HG03066 (cell line): ENCODE data around the gene SCAMP1.
A peak's percentile ranks its signal among the peaks of the same experiment; 100 is the strongest.
"Not testable (repeated sequence)": the region's sequence is repeated elsewhere in the genome, so short reads cannot be mapped to it uniquely, and the experiment has no call there.

Experiments used
- ATAC-seq: cut with Tn5 transposase; IDR thresholded peaks from one replicate; pipeline ENCODE4 v1.9.1; 2021; ENCODE audit warnings: low read depth; ENCODE audit not compliant: unreplicated experiment

SCAMP1 gene

GRCh38 chr5:78360924-78361630, 660 bp downstream of the SCAMP1 start:
- peak; percentile 38 for ATAC-seq

DNA sequence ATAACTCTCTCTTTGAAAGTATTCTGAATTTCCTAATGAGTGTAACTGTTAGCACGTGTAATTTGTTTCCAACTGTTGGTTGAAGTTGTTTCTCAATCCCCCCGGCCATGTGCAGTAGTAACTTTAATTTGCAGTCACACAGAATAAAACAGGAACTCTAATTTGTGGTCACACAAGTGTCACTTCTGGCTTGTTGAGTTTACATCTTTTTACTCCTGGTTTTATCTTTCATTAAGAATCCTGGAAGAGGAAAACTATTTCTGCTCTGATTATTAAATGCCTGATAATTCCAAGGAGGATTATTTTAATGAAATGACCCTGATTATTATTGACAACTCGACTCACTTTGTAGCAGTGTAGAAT, 1.2 kb downstream of the SCAMP1 start:
- ATAC-seq, result no peak

GRCh38 chr5:78362220-78362619, 1.8 kb downstream of the SCAMP1 start:
- ATAC-seq, result no peak

DNA sequence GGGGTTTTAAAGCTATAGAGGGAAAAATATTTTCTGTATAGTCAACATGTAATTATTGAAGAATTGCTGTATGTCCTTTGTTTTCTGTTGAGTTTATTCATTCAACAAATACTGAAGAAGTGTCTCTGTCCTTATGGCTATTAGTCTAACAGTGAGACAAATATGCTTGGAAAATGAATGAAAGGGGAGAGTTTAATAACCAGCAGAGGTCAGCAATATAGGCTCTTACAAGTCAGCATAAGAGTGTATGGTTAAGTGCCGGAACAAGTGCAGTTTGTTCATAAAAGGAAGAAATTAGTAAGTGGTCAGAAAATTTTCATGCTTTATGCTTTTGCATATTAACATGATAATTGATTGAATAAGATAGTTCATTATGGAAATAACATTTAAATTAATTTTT, 3.6 kb downstream of the SCAMP1 start:
- no peak for ATAC-seq

- ATAC-seq, result no peak
Measured at GRCh38 chr5:78367318-78367991, 7.0 kb downstream of the SCAMP1 start.

DNA sequence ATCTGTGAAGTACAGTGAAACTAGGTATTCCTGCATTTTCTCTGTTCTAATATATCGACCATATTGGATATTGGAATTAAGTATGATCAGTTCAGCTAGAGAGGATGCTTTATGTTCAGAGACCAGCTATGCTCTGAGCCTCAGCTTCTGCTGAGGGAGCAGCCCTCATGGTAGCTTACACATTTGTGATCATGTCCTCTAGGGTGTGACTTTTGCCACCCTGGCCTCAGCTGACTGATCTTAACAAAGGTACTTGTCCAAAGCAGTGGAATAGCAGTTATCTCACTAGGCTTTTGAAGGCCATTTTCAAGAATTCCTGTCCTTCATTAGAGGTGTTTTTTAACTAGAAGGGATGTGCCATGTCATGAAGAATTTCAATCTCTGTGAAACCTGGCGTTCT, 9.3 kb downstream of the SCAMP1 start:
- ATAC-seq, result no peak

- ATAC-seq, result no peak
Measured at GRCh38 chr5:78373231-78373630, 12.8 kb downstream of the SCAMP1 start.

GRCh38 chr5:78376315-78376714, 15.9 kb downstream of the SCAMP1 start:
- ATAC-seq, result no peak

DNA sequence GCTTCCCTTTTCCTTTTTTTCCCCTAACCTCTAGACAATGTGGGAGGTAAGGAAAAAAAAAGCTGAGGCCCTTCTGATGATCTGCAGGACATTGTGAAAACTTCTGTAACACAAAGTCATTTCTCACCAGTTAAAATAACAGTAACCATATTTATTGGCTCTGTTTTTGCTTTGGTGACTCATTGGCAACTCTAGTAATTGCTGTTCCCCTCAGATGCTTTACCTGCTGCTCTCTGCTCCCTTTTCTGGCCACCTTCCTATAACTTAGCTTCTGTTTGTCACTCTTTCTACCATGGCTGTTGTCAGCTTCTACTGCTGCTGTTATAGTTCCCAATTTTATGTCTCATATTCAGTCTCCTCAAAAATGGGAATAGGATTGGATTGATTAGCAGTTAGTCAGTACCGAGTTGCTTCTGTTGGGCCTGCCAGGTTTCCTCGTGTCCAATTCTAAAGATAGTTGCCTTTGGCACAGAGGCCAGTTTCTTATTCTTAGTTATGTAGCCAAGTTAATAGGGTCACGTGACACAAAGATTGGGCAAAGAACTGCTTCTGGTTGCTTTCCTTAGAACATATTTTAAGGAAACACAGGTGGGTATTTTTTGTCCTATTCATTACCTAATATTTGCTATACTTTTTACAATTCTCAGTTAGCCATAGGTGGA, 16.8 kb downstream of the SCAMP1 start:
- no peak for ATAC-seq

DNA sequence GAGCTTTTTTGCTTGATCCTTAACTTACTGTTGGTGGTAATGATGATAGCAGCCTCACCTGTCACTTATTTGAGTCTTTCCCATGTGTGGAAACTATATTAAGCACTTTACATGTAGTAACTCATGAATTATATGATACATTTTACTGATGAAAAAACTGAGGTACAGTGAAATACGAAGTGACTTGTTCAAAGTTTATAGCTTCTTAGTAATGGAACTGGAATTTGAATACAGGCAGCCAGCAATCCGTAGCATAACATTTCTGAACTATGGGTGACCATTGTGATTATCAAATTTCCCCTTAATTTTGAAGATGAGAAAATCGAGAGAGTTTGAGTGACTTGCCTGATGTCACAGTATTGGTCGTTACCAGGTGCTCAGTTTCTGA, 17.3 kb downstream of the SCAMP1 start:
- no peak for ATAC-seq

GRCh38 chr5:78387468-78388153, 27.2 kb downstream of the SCAMP1 start:
- ATAC-seq, result no peak

GRCh38 chr5:78391357-78391756, 30.9 kb downstream of the SCAMP1 start:
- ATAC-seq, result not testable (repeated sequence)

- ATAC-seq, result no peak
Measured at GRCh38 chr5:78397831-78398230, 37.4 kb downstream of the SCAMP1 start.

- no peak for ATAC-seq
Measured at GRCh38 chr5:78399116-78399515, 38.7 kb downstream of the SCAMP1 start.

DNA sequence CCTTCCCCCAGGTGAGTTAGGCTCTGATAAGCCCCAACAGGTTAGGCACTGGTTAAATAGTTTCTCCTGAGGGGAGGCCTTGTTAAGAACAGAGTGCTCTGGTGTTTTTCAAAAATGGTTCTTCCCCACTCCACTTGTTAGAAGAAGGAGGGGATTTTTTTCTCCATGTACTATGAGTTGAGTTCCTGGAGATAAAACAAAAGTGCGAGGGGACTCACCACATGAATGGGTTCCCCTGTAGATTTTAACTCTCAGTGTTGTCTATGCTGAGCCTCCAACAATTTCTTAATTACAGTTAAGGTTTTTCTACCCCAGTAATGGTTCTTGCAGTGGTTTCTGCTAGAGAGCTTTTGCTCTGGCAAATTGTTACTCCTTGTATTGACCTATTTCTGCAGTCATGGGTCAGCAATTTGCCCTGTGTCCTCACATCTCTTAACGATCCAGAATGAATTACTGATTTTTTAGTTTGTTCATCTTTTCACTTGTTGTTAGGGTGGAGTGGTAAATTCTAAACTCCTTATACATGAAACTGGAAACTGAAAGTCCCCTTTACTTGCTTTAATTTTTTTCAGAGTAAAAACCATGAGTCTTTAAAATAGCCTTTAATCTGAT, 44.4 kb downstream of the SCAMP1 start:
- ATAC-seq, result no peak

- no peak for ATAC-seq
Measured at GRCh38 chr5:78405829-78406750, 45.7 kb downstream of the SCAMP1 start.

- no peak for ATAC-seq
Measured at GRCh38 chr5:78407458-78407857, 47.0 kb downstream of the SCAMP1 start.

DNA sequence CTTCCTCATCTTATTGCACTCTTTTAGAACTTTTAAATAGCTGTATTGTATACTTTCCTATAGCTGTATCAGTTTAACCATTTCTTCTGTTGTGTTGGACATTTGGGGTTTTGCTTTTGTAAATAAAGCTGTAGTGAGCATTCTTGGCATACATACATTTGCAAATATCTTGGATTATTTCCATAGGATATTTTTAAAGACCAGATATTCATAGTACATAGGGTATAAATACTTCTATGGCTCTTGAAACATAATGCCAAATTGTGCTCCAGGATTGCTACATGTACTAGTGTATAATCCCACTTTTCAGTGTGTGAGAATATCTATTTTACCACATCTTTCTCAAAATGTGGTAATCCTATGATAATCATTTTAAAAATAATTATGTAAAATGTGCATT, 51.2 kb downstream of the SCAMP1 start:
- no peak for ATAC-seq

DNA sequence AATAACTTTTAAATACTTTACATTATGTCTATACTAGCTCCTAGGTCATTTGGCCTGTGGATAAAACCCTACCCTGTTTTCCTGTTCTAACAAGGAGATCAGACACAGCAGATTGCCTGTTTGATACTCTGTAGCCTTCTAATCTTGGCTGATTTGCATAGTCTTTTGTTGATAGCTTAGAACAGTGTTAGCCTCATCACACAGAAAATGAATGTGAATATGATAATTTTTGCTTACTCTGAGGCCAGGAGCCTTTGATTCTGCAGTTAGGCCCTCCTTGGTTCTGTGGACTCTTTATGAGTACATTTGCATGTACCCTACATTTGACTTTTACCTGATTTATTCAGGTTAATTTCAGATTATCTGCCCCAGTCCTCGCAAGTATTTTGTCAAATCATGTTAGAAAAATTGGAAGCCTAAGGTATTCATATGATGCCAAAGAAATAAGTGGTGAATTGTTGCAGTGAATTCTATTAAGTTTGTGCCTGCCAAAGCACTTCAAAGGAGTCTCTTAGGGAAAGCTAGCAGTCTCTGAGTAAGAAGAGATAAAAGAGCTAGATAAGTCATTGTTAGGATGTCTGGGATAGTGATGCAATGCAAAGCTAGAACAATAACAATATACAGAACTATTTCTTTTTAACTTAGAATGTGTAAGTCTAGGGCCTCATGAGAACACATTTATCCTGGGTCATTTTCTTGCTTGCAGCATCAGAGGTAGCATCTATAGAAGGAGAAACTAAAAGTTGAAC, 56.4 kb downstream of the SCAMP1 start:
- no peak for ATAC-seq
